H1 (cell line): ENCODE data around the gene NCOA1. TPM values are rescaled to one million over a fixed set of nuclear protein-coding genes. Genes with fewer than 3 reads are reported as not detected.

Source experiments
- CTCF ChIA-PET: fragments of 300-600 bp; sonication (Branson Sonifier 250); formaldehyde crosslinking; loops from one replicate; lab custom pipeline; 2021; ENCODE audit not compliant: partially characterized antibody; lab: Charles Lee
- POLR2A ChIA-PET: fragments of 300-600 bp; sonication (Branson Sonifier 250); formaldehyde crosslinking; loops from one replicate; lab custom pipeline; 2021; ENCODE audit warnings: inconsistent platforms; ENCODE audit not compliant: partially characterized antibody; lab: Charles Lee
- DNase-seq, 2 experiments: peaks; one replicate each; pipeline versions ENCODE4 v3.0.0 to v3.0.0-alpha.2; 2010 to 2022; ENCODE audit warnings: low spot score in 2 of 2, low read depth in 1 of 2, mixed read lengths in 1 of 2
- FAIRE-seq: peaks from 2 replicates; lab custom pipeline; 2011; peaks lifted over from hg19 to GRCh38; lab: Jason Lieb, UNC
- H2AFZ ChIP-seq: 2 replicates; pipeline ENCODE4 v1.8.1; 2012; ENCODE audit warnings: low read length, inconsistent platforms
- H2AK5ac ChIP-seq: 2 replicates; pipeline ENCODE4 v1.6.1; 2013; ENCODE audit warnings: low read depth, low read length
- H2BK120ac ChIP-seq: replicated peaks from 2 replicates; pipeline ENCODE3; 2013; ENCODE audit warnings: low read depth, low read length, inconsistent platforms
- H2BK12ac ChIP-seq: 2 replicates; pipeline ENCODE4 v1.6.1; 2013; ENCODE audit warnings: low read depth, low read length
- H2BK15ac ChIP-seq: 2 replicates; pipeline ENCODE4 v1.6.1; 2013; ENCODE audit warnings: low read length
- H2BK20ac ChIP-seq: 2 replicates; pipeline ENCODE4 v1.6.1; 2013; ENCODE audit warnings: low read length
- H2BK5ac ChIP-seq: 2 replicates; pipeline ENCODE4 v1.6.1; 2013; ENCODE audit warnings: low read depth, low read length
- H3K14ac ChIP-seq: 2 replicates; pipeline ENCODE4 v1.6.1; 2013; ENCODE audit warnings: inconsistent platforms; ENCODE audit not compliant: insufficient read length
- H3K18ac ChIP-seq: 2 replicates; pipeline ENCODE4 v1.6.1; 2013; ENCODE audit warnings: low read length; ENCODE audit errors: extremely low read depth
- H3K23ac ChIP-seq: 2 replicates; pipeline ENCODE4 v1.6.1; 2013; ENCODE audit warnings: inconsistent platforms; ENCODE audit not compliant: insufficient read length
- H3K23me2 ChIP-seq: 2 replicates; pipeline ENCODE4 v1.6.1; 2013; ENCODE audit warnings: low read depth, low read length
- H3K27ac ChIP-seq: 2 replicates; pipeline ENCODE4 v1.6.1; 2011; ENCODE audit warnings: low read depth, low read length, inconsistent platforms
- H3K27me3 ChIP-seq, 4 experiments: replicated peaks in 1 of 4; 1 replicate in 1 of 4; 2 replicates in 3 of 4; pipeline versions ENCODE4 v1.6.1 to v1.8.1; 2011 to 2013; ENCODE audit warnings: low read length in 3 of 4, mild to moderate bottlenecking in 3 of 4, inconsistent platforms in 2 of 4, mixed read lengths in 2 of 4, moderate library complexity in 1 of 4; ENCODE audit not compliant: control insufficient read depth in 3 of 4, insufficient read depth in 3 of 4; ENCODE audit errors: extremely low read depth in 1 of 4
- H3K36me3 ChIP-seq, 4 experiments: 2 replicates each; pipeline versions ENCODE4 v1.6.1 to v1.8.1; 2011 to 2013; ENCODE audit warnings: mild to moderate bottlenecking in 4 of 4, low read length in 3 of 4, moderate library complexity in 2 of 4, control low read depth in 1 of 4, inconsistent platforms in 1 of 4; ENCODE audit not compliant: insufficient read depth in 4 of 4, control insufficient read depth in 2 of 4
- H3K4ac ChIP-seq: replicated peaks from 2 replicates; pipeline ENCODE3; 2013; ENCODE audit warnings: low read length, low read depth, mixed read lengths, inconsistent platforms; ENCODE audit not compliant: insufficient read length
- H3K4me1 ChIP-seq, 4 experiments: replicated peaks in 1 of 4; 1 replicate in 1 of 4; 2 replicates in 3 of 4; pipeline versions ENCODE4 v1.6.1 to v1.8.1; 2011 to 2013; ENCODE audit warnings: low read length in 3 of 4, inconsistent platforms in 2 of 4, mixed read lengths in 1 of 4; ENCODE audit not compliant: insufficient read depth in 4 of 4, control insufficient read depth in 3 of 4
- H3K4me2 ChIP-seq, 2 experiments: 2 replicates each; pipeline versions ENCODE4 v1.6.1 to v1.8.1; 2011 to 2013; ENCODE audit warnings: low read depth in 2 of 2, low read length in 2 of 2, control low read depth in 1 of 2, inconsistent platforms in 1 of 2, mild to moderate bottlenecking in 1 of 2; ENCODE audit not compliant: insufficient read depth in 1 of 2
- H3K4me3 ChIP-seq, 4 experiments: fragments of 200-600, 300-600 bp in 1 of 4; sonication (generic), shearing (Covaris generic), sonication (Bioruptor Twin) in 1 of 4; 2 replicates each; pipeline versions ENCODE4 v1.5.1 to v1.8.1; 2011 to 2016; ENCODE audit warnings: low read length in 4 of 4, low read depth in 3 of 4, control low read depth in 2 of 4, inconsistent platforms in 2 of 4, mild to moderate bottlenecking in 2 of 4, mixed read lengths in 1 of 4, moderate library complexity in 1 of 4; ENCODE audit not compliant: insufficient read depth in 2 of 4; ENCODE audit errors: extremely low read depth in 1 of 4
- H3K56ac ChIP-seq: replicated peaks from 2 replicates; pipeline ENCODE3; 2013; ENCODE audit warnings: low read depth, mild to moderate bottlenecking, mixed read lengths, low read length, inconsistent platforms; ENCODE audit not compliant: insufficient read length
- H3K79me1 ChIP-seq: 2 replicates; pipeline ENCODE4 v1.6.1; 2013; ENCODE audit warnings: low read depth, low read length, control low read depth
- H3K79me2 ChIP-seq, 2 experiments: 2 replicates each; pipeline versions ENCODE4 v1.6.1 to v1.8.1; 2012 to 2013; ENCODE audit warnings: low read length in 2 of 2, mild to moderate bottlenecking in 2 of 2, inconsistent platforms in 1 of 2; ENCODE audit not compliant: insufficient read depth in 2 of 2, control insufficient read depth in 1 of 2
- H3K9ac ChIP-seq, 4 experiments: replicated peaks in 1 of 4; 1 replicate in 1 of 4; 2 replicates in 3 of 4; pipeline versions ENCODE4 v1.6.1 to v1.8.1; 2011 to 2013; ENCODE audit warnings: low read depth in 3 of 4, low read length in 3 of 4, control low read depth in 2 of 4, mild to moderate bottlenecking in 2 of 4, moderate library complexity in 2 of 4, inconsistent platforms in 1 of 4; ENCODE audit errors: extremely low read depth in 1 of 4
- H3K9me3 ChIP-seq, 2 experiments: 2 replicates each; pipeline versions ENCODE4 v1.6.1 to v1.8.1; 2012 to 2013; ENCODE audit warnings: mild to moderate bottlenecking in 2 of 2, moderate library complexity in 2 of 2, control low read depth in 1 of 2, inconsistent platforms in 1 of 2, low read depth in 1 of 2, low read length in 1 of 2, mixed read lengths in 1 of 2; ENCODE audit not compliant: insufficient read depth in 2 of 2
- H4K20me1 ChIP-seq, 2 experiments: replicated peaks in 1 of 2; 2 replicates each; pipeline versions ENCODE3 to v1.8.1; 2011 to 2013; ENCODE audit warnings: inconsistent platforms in 2 of 2, low read length in 2 of 2, mild to moderate bottlenecking in 1 of 2; ENCODE audit not compliant: insufficient read depth in 2 of 2, control insufficient read depth in 1 of 2
- H4K5ac ChIP-seq: 2 replicates; pipeline ENCODE4 v1.6.1; 2013; ENCODE audit warnings: low read length, low read depth, mixed read lengths, inconsistent platforms; ENCODE audit not compliant: insufficient read length
- H4K8ac ChIP-seq: 2 replicates; pipeline ENCODE4 v1.8.0; 2013; ENCODE audit warnings: mild to moderate bottlenecking, moderate library complexity, low read length, inconsistent platforms; ENCODE audit not compliant: insufficient read depth; ENCODE audit errors: extremely low read depth
- H4K91ac ChIP-seq: replicated peaks from 2 replicates; pipeline ENCODE3; 2013; ENCODE audit warnings: low read length, mixed read lengths, inconsistent platforms; ENCODE audit not compliant: insufficient read length
- CBX5 ChIP-seq: fragments of 300-800, 300-1000 bp; sonication (generic); IDR thresholded peaks from 2 replicates; pipeline ENCODE4 v1.7.1; 2016; ENCODE audit warnings: antibody characterized with exemption, low read length, low read depth
- RAD21 ChIP-seq, 2 experiments: IDR thresholded peaks in 1 of 2; conservative IDR thresholded peaks in 1 of 2; 2 replicates each; pipeline ENCODE4 v1.6.1; 2011; ENCODE audit warnings: low read depth in 2 of 2, low read length in 2 of 2, improper control_type of control experiment in 1 of 2, inconsistent platforms in 1 of 2, mild to moderate bottlenecking in 1 of 2, moderate library complexity in 1 of 2
- SP4 ChIP-seq: IDR thresholded peaks from 2 replicates; pipeline ENCODE4 v1.6.1; 2012; ENCODE audit warnings: low read length, inconsistent platforms
- SUZ12 ChIP-seq: fragments of 200-600 bp; sonication (generic); IDR thresholded peaks from 2 replicates; pipeline ENCODE4 v1.6.1; 2012; ENCODE audit warnings: mild to moderate bottlenecking, inconsistent platforms, low read length, moderate library complexity, mixed read lengths
- ZNF274 ChIP-seq: IDR thresholded peaks from 2 replicates; pipeline ENCODE4 v1.7.0; 2012; ENCODE audit warnings: low read length, borderline replicate concordance; ENCODE audit errors: extremely low read depth
- WGBS, 2 experiments: shearing (Covaris generic) in 1 of 2; methylation state at CpG; one replicate each; pipeline versions ENCODE4 v1.1.6 to v1.1.7; 2013 to 2015; ENCODE audit warnings: low lambda C conversion rate in 2 of 2, mixed read lengths in 2 of 2, inconsistent platforms in 1 of 2, low coverage in 1 of 2, missing lambda C conversion rate in 1 of 2; ENCODE audit not compliant: insufficient replicate concordance in 2 of 2, insufficient coverage in 1 of 2, insufficient read length in 1 of 2; ENCODE audit errors: extremely low coverage in 1 of 2, missing lambda C conversion rate in 1 of 2; 5-methylcytosine and 5-hydroxymethylcytosine counted together
- polyA plus RNA-seq, 7 experiments: library from polyadenylated mRNA; depleted of rRNA in 3 of 7; stranded (reverse) in 5 of 7; unstranded in 2 of 7; fragments of >200 nt in 5 of 7; fragments of 200-250 nt in 2 of 7; gene quantifications; 1 replicate in 5 of 7; 2 replicates in 1 of 7; 4 replicates in 1 of 7; pipeline versions ENCODE4 v1.2.1 to v1.2.3, GENCODE V29; 2011 to 2013; ENCODE audit warnings: missing spikeins in 2 of 7, mixed read lengths in 2 of 7
- total RNA-seq: library from RNA; stranded (reverse); fragmentation: NEBNext Ultra II Directional; extraction: Animal tissue kit (Norgen Biotek cat#: 25700); gene quantifications from 2 replicates; pipeline ENCODE4 v1.2.1, GENCODE V29; 2021
- TF ChIP-seq, protein P1 (sequence below): IDR thresholded peaks from 2 replicates; pipeline ENCODE4 v1.6.1; 2012; ENCODE audit warnings: low read length, inconsistent platforms

NCOA1 gene
- total and polyA plus RNA-seq, 2 of the 8 experiments (the other 6 are each of a cell fraction or from before 2014, with no cell fraction given), result 12.8 to 17.9 TPM

GRCh38 chr2:24588294-24588693, 97.2 kb downstream of the NCOA1 start:
- FAIRE-seq (no peak), DNase-seq (no peak)
- Histone ChIP-seq H3K79me2 (no peaks in the 10 kb centered on the region), H2AFZ (no peak overlapping the region), H3K4me1 (peaks cover 0 to 4% (median 0%) of the 10 kb centered on the region in 4 experiments; a peak in 2 of 7 replicates), H2BK20ac (no peak overlapping the region), H3K23me2 (no peaks in the 10 kb centered on the region; the same call in 1 of the 2 replicates), H4K8ac (no peak overlapping the region), H3K27ac (no peak overlapping the region), H2BK15ac (no peak overlapping the region), H3K79me1 (peaks cover 2% of the 10 kb centered on the region; the same call in 1 of the 2 replicates), H2BK12ac (no peak overlapping the region), H3K9me3 (no peaks in the 10 kb centered on the region), H3K27me3 (no peaks in the 10 kb centered on the region), H3K4me2 (no peak overlapping the region), H4K91ac (no peak overlapping the region), H4K20me1 (no peaks in the 10 kb centered on the region), H4K5ac (no peak overlapping the region), H3K23ac (no peak overlapping the region), H2AK5ac (no peak overlapping the region), H2BK5ac (no peak overlapping the region), H3K4me3 (no peak overlapping the region), H3K14ac (no peak overlapping the region), H3K36me3 (no peaks in the 10 kb centered on the region), H3K56ac (no peak overlapping the region), H3K18ac (no peak overlapping the region), H3K9ac (no peak overlapping the region), H3K4ac (no peak overlapping the region), H2BK120ac (no peak overlapping the region)
- WGBS, 2 experiments, result 71% methylated on average over 5 of the region's 5 CpGs; no CpG with 5 or more reads in 1 of the 2 experiments
- ChIA-PET CTCF (interaction anchor here (1.5 kb wide), 1 partner anchor 9 kb away, joined by 4 read pairs; no protein-coding TSS in a partner anchor), POLR2A (no interaction called here)
- no peak for TF ChIP-seq SUZ12
- TF ChIP-seq RAD21 (IDR thresholded peaks at IDR 0.05 in 1 of 2, conservative IDR thresholded peaks at IDR 0.05 in 1 of 2; ENCODE audit: low read depth in 2 of 2, low read length in 2 of 2), result no peak
- TF ChIP-seq ZNF274, result no peak
- TF ChIP-seq SP4, result no peak
- TF ChIP-seq, protein P1, sequence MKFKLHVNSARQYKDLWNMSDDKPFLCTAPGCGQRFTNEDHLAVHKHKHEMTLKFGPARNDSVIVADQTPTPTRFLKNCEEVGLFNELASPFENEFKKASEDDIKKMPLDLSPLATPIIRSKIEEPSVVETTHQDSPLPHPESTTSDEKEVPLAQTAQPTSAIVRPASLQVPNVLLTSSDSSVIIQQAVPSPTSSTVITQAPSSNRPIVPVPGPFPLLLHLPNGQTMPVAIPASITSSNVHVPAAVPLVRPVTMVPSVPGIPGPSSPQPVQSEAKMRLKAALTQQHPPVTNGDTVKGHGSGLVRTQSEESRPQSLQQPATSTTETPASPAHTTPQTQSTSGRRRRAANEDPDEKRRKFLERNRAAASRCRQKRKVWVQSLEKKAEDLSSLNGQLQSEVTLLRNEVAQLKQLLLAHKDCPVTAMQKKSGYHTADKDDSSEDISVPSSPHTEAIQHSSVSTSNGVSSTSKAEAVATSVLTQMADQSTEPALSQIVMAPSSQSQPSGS, result no peak
- TF ChIP-seq CBX5, result no peak
